HG02571 (cell line): ENCODE measurements around the gene DNAJC7.

Experiments
- ATAC-seq: cut with Tn5 transposase; IDR thresholded peaks from one replicate; pipeline ENCODE4 v1.9.1; 2021; ENCODE audit warnings: mild to moderate bottlenecking, moderate library complexity; ENCODE audit not compliant: unreplicated experiment

DNAJC7 gene

GRCh38 chr17:41976142-41976768, 41.0 kb downstream of the DNAJC7 start:
- no peak for ATAC-seq

GRCh38 chr17:41975099-41976083, 41.8 kb downstream of the DNAJC7 start:
- ATAC-seq: no peak

- ATAC-seq: no peak
Measured at GRCh38 chr17:41974658-41975057, 42.6 kb downstream of the DNAJC7 start.

GRCh38 chr17:41974031-41974430, 43.2 kb downstream of the DNAJC7 start:
- no peak for ATAC-seq

- ATAC-seq: no peak
Measured at GRCh38 chr17:41973408-41973811, 43.8 kb downstream of the DNAJC7 start.

GRCh38 chr17:41972571-41973407, 44.5 kb downstream of the DNAJC7 start:
- no peak for ATAC-seq

GRCh38 chr17:41971721-41972523, 45.3 kb downstream of the DNAJC7 start:
- ATAC-seq: no peak

GRCh38 chr17:41970901-41971331, 46.3 kb downstream of the DNAJC7 start:
- no peak for ATAC-seq

- ATAC-seq: no peak
Measured at GRCh38 chr17:41968676-41969075, 48.6 kb downstream of the DNAJC7 start.

- no peak for ATAC-seq
Measured at GRCh38 chr17:41967921-41968578, 49.2 kb downstream of the DNAJC7 start.

GRCh38 chr17:41967141-41967920, 49.9 kb downstream of the DNAJC7 start:
- ATAC-seq: peak; percentile 9

GRCh38 chr17:41966463-41967140, 50.6 kb downstream of the DNAJC7 start, which contains the start of gene CNP:
TSS of gene CNP (plus strand) at chr17:41966795. CDS start at chr17:41966885, 90 bp downstream.
- peak; percentile 47 for ATAC-seq

GRCh38 chr17:41965694-41966462, 51.4 kb downstream of the DNAJC7 start:
- peak; percentile 46 for ATAC-seq

- no peak for ATAC-seq
Measured at GRCh38 chr17:41962768-41963434, 54.3 kb downstream of the DNAJC7 start.

- ATAC-seq: no peak
Measured at GRCh38 chr17:41962111-41962510, 55.1 kb downstream of the DNAJC7 start.

GRCh38 chr17:41959336-41960095, 57.7 kb downstream of the DNAJC7 start:
- ATAC-seq: no peak
